NCI-H2171 (cell line): ENCODE data around the gene SIN3A.

Experiments
- DNase-seq: peaks from one replicate; lab custom pipeline; 2025; lab: John Stamatoyannopoulos, UW

Gene SIN3A

DNA sequence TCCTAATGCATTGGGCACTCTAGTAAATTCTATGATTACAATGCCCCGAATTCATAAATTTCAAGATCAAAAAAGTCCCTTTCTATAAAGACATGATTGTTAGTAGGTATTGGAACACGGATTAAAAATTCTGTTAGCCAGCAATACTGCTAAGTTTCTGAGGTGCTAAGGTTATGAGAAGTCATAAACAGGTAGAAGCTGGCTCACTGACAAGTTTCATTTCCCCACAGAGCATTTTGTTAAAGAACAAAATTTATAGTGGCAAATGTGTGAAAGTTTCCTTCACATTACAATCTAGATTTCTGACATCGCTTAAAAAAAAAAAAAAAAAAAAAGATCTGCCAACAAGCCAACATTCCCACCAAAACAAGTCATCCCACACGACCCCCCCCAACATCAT is 70.7 kb downstream of the SIN3A start:
- DNase-seq = no peak

DNA sequence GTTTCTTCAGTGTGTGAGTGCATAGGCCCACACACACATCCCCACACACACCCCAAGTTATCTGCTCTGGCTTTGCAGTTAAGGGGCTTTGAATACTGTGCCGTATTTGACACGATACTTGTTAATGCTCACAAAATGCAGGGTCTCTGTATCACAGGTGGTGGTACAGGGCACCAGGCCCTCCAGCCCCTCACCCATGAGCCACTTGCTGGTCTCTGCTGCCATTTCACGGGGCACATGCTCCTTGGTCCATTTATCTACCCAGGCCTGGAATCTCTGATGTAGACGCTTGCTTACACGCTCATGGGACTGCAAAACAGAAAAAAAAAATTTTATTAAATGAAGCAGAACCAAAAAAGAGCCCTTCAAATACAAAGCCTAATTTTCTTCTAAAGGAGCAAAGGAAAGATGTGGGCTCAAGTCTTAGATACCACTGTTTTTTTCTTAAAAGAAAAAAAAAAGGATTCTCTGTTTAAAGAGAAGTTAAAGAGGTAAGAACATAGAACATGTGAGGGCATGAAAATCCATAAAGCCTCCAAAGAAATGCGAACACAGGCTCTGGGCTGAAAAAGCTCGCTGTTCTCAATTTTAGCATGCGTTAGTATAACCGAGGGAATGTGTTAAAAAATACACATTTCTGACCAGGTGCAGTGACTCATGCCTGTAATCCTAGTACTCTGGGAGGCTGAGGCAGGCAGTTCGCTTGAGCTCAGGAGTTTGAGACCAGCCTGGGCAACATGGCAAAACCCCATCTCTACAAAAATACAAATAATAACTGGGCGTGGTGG is 79.4 kb downstream of the SIN3A start:
- no peak for DNase-seq

DNA sequence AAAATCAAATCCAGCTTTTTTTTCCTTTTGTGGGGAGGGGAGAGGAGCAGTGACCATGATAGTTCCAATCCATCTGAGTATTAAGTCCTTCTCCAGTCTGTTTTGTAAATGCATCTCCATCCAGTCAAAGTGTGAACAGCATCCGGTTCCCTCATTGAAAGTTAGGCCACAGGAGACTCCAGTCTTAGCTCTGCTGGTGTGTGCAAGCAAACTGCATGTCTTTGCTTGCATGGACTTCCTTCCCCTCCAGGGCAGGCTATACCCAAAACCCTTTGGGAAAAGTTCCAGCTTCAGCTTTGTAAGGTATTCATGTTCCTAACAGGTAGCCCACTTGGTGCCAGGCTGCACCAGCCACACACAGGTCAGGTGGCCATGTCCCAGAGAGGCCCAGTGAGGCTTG is 80.0 kb downstream of the SIN3A start:
- no peak for DNase-seq

DNA sequence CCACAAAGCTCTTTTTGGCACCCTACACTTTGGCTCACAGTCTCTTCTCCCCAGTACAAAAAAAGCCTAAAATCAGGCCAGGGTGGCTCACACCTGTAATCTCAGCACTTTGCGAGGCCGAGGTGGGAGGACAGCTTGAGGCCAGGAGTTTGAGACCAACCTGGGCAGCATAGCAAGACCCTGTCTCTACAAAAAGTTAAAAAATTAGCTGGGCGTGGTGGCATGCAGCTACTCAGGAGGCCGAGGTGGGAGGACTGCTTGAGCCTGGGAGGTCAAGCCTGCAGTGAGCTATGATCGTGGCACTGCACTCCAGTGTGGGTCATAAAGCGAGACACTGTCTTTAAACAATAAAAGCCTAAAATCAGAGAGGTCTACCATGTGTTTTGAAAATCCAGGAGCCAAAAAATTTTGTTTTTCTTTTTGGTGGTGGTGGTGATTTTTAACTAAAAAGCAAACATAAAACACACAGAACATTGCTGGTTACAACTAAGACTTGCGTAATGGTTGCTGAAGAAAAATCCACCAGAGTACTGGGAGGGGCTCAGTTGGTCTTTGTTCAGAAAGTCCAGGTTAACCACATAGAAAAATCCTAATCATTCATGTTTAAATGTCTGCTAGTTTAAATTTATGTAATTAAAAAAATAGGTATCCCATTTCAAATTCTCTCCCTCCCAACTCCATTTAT is 81.5 kb downstream of the SIN3A start:
- DNase-seq = no peak

DNA sequence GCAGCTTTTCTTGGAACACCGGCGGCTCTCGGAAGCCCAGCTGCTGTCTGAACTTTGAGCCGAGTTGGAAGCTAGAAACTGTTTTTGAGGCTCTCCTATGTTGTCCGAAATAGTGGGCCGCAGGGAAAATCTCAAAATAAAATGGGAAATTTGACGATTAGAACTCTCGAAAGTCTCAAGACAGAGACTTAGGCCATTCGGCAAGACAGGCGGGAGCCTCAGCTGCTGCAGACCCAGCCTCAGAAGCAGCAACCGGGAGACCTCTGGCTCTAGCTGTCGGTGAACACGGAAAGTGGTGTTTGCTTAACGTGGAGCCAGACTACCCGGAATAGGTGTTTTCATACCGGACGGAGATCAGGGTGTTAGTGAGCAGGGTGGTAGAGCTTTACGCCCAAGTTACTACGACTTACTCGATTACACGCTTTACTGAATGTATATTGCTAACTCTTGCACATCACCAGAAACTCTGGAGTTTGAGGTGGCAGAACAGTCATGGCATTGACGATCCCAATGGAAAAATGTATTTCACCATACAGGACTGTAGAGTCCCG is 82.7 kb downstream of the SIN3A start:
- DNase-seq = no peak

DNA sequence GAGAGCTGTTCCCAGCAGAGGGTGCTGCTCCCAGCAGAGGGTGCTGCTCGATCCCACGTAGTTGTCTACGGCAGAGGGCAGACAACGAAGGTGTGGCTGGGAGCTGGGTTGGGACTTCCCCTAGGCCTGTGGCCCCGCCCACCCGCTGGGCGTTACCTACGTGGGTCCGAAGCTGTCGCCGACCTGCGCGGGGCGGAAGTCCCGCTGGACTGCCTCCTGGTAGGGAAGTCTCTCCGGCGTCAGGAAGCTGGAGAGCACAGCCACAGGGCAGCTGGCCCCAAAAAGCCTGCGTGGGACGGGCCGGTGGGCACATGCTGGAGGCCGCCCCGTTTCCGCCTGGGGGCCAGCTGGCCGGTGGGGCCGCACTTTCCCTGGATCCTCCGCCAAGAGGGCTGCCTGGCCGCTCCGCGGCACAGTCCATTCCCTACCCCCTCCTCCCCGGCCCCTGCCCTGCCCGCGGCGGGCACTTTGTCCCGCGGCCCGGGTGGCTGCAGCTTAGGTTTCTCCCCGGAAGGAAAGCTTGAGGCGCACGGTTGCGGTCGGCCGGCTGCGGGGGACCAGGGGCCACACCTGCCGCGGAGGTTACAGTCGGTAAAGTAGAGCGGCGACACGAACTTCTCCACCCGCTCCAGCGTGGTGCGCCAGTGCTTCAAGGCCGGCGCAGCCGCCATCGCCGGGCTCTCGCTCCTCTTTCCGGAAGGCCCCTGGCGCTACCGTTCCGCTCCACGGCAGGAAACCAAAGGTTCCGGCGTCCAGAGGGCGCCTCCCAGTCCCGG is 83.4 kb downstream of the SIN3A start, which contains the start of gene MAN2C1:
TSS of gene MAN2C1 (minus strand) at position 695 of the 776 bp plus-strand sequence. CDS start at position 671, 24 bp downstream.
- peak; percentile 96 for DNase-seq

DNA sequence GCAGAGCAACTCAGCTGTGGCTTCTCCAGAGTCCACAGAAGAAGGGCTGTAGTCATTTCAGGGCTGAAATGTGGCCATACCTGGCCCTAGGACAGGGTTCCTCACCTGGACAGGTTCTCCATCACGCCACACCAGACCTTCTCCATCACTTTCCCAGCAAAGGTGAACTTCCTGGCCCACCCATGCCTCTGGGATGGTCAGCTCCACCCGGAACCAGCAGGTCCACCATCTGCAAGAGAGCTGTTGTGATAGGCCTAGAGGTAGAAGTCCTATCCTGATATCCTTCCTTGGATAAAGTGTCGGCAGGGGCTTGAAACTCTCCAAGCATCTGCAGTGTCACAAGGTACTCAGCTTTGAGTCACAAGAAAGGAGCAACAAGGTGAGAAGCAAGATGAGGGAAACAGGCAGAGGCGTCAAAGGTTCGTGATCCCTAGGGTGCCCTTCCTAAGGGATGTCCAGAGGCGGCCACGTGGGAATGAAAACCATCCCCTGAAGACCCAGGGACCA is 84.0 kb downstream of the SIN3A start:
- no peak for DNase-seq

DNA sequence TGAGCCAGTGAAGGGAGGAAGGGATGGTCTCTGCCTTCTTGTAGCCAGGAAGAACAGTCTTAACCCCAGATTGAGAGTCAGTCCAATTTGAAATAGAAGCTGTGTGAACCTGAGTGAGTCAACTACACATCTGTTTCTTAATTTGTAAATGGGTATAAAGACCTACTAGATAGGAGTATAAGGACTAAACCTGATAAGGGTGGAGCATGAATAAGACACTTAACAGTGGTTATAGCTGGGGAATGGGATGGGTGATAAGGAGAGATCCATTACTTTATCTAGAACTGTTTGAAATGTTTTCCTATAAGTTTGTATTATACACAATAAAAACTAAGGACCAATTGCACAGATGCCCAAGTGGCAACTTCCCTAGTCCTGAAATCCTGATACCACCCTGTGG is 84.5 kb downstream of the SIN3A start:
- no peak for DNase-seq

DNA sequence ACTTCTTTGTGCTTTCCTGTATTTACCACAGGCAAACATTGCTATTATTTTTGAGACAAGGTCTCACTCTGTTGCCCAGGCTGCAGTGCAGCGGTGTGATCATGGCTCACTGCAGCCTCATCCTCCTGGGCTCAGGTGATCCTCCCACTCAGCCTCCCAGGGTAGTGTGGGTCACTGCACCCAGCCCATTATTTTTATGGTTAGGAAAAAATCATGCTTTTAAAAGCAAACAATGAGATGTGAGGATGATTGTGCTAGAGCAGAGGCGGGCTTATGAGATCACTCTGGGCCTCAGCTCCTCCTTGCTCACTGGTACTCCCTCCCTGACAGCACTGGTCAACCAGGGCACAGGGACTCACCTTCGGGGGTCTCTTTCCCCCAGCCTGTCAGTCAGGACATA is 85.3 kb downstream of the SIN3A start:
- no peak for DNase-seq

DNA sequence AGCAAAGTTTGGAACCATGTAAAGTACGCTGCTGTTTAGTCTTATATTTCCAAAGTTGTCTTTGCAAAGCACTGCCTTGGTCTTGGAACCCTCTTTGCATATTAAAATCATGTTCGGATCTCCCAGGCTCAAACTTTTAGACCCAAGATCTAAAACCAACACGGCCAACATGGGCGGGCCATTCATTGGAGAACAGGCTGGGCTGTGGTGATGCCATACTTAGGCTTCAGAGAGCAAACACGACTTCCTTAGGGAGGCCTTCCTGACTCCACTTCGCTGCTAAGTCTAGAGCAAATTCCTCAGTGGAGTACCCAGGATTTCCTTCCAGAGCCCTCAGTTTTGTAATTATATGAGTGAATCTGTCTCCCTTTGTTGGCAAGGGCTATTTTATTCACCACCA is 86.6 kb downstream of the SIN3A start:
- no peak for DNase-seq

DNA sequence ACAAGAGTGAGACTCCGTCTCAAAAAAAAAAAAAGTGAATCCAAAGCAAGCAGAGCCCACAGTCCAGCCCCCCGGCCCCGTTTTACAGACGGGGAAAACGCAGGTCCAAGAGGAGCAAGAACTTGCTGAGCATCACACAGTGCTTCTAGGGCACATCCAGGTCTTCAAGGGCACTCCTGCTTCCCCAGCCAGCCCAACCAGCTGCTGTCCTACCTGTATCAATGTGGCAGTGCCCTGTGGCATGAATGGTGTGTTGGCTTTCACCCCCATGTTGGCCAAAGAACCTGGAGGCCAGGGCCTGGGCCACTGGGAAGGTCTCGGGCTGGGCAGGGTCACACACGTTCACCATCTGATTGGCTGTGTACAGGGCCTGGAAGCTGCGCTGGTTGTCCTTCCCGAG is 87.7 kb downstream of the SIN3A start:
- DNase-seq = no peak

DNA sequence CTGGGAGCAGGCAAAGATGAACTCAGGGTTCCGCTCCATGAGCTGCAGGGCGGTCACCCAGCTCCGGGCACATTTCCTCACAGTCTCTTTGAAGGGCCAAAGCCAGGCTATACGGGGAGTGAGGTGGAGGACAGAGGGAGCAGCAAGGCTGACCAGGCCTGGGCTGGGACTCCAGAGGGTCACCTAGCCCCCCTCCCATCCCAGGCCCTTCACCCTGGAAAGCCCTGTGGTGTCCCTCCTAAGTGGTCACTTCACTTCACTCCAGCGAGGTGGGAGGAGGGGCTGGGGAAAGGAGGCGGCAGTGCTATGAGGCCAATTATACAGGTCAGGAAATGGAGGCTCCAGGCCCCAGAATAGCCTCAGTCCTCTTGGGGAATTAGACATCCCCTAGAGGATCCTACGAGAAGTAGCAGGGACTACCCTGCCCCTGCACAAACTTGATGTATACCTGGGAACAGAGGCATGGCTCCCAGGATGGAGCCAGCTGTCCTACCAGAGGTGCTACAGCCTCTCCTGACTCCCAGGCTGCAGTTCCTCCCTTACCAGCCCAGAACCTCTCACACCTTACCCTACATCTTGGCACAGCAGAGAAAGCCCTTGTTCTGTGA is 88.7 kb downstream of the SIN3A start:
- no peak for DNase-seq

DNA sequence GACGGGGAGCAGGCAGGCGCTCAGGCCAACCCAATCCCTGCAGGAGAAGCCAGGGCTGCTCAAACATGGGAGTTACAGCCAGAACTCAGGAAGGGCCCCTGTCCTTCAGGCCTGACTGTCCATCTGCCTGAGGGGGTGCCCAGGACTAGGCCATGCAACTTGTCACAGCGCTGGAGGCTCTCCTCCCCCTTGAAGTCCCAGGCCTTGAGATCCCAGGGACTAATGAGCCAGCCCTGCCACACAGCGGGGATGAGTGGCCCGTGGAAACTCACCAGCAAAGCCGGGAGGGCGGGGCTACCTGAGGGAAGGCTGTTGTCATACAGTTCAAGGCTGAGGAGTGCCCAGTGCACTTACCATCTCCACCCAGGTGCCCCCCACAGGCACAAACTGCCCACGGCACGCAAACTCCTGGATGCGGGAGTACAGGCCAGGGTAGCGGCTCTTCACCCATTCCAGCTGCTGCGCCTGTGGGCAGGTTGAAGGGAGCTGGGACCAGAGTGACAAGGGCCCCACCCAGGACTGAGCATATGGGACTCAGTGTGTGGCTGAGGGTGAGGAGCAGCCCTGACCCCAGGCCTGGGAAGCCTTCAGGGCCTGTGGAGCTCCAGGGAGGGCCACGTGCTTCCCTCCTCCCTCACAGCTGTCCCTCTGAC is 89.4 kb downstream of the SIN3A start:
- DNase-seq = no peak

DNA sequence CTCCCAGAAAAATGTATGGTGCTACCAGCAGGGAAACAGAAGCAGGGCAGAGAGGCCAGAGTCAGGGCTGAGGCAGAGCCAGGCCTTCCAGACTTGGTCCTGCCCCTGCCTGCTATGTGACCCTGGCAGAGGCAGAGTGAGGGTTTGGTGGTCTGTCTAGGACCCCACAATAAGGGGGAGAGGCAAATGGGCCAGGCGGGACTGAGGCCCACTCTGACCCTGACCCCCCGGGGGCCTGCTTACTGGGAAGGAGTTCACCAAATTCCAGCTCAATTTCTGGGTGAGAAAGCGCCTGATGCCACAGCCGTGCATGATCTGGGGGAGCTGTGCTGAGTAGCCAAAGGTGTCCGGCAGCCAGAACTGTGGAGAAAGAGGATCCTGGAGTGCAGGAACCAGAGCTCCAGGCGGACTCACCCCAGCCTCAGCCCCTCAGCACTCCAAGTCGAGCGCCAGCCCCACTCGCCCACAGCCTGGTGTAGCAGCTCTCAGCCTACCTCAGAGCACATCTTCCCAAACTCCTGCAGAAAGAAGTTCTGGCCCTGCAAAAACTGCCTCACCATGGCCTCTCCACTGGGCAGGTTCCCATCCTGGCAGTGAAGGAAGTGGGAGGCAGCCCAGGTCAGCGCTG is 90.0 kb downstream of the SIN3A start:
- DNase-seq = no peak

DNA sequence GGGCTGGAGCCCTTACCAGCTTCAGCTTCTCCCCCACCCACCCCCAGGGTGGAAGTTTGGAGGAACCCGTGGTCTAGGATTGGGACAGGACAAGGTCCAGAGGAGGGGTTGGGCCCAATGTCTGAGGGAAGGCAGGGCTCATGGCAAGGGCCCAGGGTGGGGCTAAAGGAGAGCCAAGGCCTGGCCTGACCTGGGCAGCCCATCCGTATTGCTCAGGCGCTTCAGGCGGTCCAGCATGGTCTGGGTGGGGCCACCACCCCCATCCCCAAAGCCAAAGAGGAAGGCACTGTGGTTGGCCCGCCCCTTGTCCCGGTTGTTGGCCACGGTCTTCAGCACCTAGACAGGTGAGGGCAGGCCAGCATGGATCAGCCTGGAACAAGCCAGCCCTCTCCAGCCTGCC is 90.6 kb downstream of the SIN3A start:
- no peak for DNase-seq

DNA sequence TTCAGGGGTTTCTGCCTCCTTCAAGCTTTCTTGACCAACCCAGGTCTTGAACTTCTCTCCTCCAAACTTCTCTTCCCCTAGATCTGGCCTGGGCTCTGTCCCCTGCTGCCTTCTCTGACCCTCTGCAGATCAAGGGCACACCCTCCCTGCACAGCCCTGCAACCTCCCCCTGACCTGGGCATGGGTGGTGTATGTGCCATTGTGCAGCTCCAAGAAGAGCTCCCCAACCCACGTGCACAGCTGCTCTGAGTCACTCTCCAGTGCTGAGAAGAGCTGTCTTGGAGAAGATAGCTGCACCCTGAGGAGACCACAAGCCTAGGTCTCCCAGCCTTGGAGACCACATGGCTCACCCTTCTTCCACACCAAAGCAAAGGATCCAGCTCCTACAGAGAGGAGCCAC is 91.1 kb downstream of the SIN3A start:
- DNase-seq = no peak

DNA sequence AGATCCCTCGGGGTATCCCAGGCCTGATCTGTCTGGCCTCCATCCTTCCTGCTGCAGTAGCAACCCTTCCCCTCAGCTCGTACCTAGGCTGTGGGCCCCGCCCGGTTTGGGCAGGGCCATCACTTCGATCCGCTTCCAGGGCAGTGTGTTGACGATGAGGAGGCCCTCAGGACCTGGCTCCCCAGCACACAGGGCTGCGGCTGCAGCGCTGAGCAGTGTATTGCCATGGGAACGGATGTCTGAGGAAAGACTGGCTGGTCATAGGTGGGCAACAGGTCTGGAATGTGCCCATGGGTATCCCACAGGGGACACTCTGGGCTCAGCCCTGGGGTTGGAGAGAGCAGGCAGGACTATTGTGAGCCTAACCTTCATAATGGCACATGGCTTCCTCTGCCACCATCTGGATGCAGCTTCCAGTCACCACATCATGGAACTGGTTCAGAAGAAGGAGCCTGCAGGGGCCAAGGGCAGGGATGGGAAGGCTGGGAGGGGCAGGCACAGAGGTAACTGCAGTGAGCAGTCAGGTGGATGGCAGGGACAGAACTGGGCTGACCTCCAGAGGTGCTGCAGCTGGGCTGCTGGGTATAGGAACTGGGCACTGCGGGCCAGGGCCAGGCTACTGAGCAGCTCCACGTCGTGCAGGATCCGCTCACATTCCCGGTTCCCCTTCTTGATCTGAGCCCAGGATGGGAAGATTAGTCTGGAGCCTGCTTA is 91.8 kb downstream of the SIN3A start:
- no peak for DNase-seq

DNA sequence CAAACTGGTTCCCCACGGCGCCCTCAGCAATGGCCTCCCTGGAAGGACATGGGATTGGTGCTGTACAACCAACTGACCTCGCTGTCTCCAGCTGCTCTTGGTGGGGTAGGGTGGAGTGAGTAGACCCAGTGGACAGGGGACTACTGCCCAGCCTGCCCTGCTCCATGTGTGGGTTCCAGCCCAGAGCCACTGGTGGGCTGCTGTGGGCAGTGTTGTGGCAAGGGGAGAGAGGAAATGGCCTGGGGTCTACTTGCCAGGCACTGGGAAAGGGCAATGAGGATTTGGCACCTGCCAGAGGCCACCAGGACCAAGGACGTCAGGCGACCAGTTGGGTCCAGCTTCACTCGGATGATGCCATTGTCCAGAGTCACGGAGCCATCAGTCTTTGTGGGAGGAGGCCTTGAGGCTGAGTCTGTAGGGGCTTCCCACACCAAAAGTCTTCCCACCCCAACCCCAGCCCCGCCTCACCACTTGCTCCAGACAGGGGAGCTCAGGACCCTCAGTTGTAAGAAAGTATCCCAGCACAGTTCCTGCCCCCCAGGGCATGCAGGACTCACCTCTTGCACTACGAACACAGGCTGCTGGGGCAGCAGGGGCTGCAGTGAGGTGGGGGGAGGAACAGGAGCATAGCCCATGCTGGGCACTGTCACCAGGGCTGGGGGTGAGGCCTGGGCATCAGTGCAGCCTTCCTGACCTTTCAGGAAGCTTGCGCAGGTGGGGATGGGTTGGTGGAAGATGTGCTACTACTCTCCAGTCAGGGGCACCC is 92.5 kb downstream of the SIN3A start:
- no peak for DNase-seq

DNA sequence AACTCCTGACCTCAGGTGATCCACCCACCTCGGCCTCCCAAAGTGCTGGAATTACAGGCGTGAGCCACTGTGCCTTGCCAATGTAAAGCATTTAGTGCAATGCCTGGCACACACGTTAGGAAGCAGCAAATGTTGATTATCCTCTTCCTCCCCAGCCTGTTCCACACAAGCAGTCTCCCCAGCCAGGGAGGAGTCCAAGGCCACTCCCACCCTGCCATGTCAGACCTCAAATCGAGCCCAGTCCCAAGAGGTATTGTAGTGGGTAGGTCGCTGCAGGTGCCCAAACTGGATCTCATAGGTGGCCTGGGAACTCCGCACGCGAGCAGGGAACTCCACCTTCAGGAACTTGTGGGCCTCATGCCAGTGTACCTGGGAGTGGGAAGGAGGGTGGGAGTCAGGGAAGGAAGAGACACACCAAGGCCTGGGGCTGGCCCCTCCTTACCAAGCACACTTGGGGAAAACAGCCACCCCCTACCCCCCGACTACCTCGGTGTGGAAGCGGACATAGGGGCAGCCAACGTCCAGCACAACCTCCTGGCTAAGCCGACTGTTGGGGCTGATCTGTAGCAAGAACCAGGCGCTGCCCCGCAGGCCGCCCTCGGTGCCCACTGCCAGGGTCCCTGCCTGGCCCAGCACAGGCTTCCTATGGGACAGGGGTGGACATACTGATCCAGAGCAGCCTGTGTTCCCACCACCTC is 93.4 kb downstream of the SIN3A start:
- no peak for DNase-seq
